Trophoblast cell (in vitro differentiated cells and primary cell): ENCODE measurements around the gene PTPRN2.

ENCODE experiments used
- DNase-seq, 2 donors: peaks; one replicate each; pipeline ENCODE4 v3.0.0-alpha.2; 2016
- H2AFZ ChIP-seq: 2 replicates; pipeline ENCODE4 v1.6.1; 2013; ENCODE audit warnings: low read length, moderate library complexity, mild to moderate bottlenecking; ENCODE audit not compliant: insufficient read depth, poor library complexity
- H2AK5ac ChIP-seq: 2 replicates; pipeline ENCODE4 v1.6.1; 2013; ENCODE audit warnings: mild to moderate bottlenecking, low read length
- H2BK120ac ChIP-seq: 2 replicates; pipeline ENCODE4 v1.6.1; 2013; ENCODE audit warnings: low read length, mild to moderate bottlenecking, moderate library complexity; ENCODE audit not compliant: insufficient read depth, poor library complexity
- H2BK12ac ChIP-seq: 2 replicates; pipeline ENCODE4 v1.6.1; 2013; ENCODE audit warnings: mild to moderate bottlenecking, low read length, moderate library complexity
- H2BK5ac ChIP-seq: 2 replicates; pipeline ENCODE4 v1.6.1; 2013; ENCODE audit warnings: low read length, low read depth, moderate library complexity, mild to moderate bottlenecking; ENCODE audit not compliant: poor library complexity
- H3K14ac ChIP-seq: 2 replicates; pipeline ENCODE4 v1.6.1; 2013; ENCODE audit warnings: mild to moderate bottlenecking, low read length
- H3K18ac ChIP-seq: 2 replicates; pipeline ENCODE4 v1.6.1; 2013; ENCODE audit warnings: mild to moderate bottlenecking, low read length
- H3K23ac ChIP-seq: 2 replicates; pipeline ENCODE4 v1.6.1; 2013; ENCODE audit warnings: low read length
- H3K27ac ChIP-seq: 2 replicates; pipeline ENCODE4 v1.5.1; 2013; ENCODE audit warnings: low read depth, mild to moderate bottlenecking, inconsistent platforms, low read length, moderate library complexity
- H3K27me3 ChIP-seq: 2 replicates; pipeline ENCODE4 v1.6.1; 2013; ENCODE audit warnings: inconsistent platforms, mild to moderate bottlenecking, low read length, moderate library complexity; ENCODE audit not compliant: insufficient read depth
- H3K36me3 ChIP-seq, 2 experiments: 1 replicate in 1 of 2; 2 replicates in 1 of 2; pipeline ENCODE4 v1.6.1; 2013; ENCODE audit warnings: low read length in 2 of 2, mild to moderate bottlenecking in 2 of 2, moderate library complexity in 1 of 2; ENCODE audit not compliant: insufficient read depth in 2 of 2, control insufficient read depth in 1 of 2
- H3K4ac ChIP-seq: 2 replicates; pipeline ENCODE4 v1.6.1; 2013; ENCODE audit warnings: low read depth, mild to moderate bottlenecking, low read length, moderate library complexity
- H3K4me1 ChIP-seq, 2 experiments: 1 replicate in 1 of 2; 2 replicates in 1 of 2; pipeline ENCODE4 v1.6.1; 2013; ENCODE audit warnings: low read length in 2 of 2, mild to moderate bottlenecking in 2 of 2, moderate library complexity in 1 of 2; ENCODE audit not compliant: insufficient read depth in 2 of 2, control insufficient read depth in 1 of 2
- H3K4me2 ChIP-seq: 2 replicates; pipeline ENCODE4 v1.6.1; 2013; ENCODE audit warnings: inconsistent platforms, mild to moderate bottlenecking, low read length, moderate library complexity
- H3K4me3 ChIP-seq: 2 replicates; pipeline ENCODE4 v1.5.1; 2013; ENCODE audit warnings: mild to moderate bottlenecking, low read depth, low read length, inconsistent platforms
- H3K79me1 ChIP-seq: one replicate; pipeline ENCODE4 v1.6.1; 2013; ENCODE audit warnings: low read length
- H3K79me2 ChIP-seq: 2 replicates; pipeline ENCODE4 v1.6.1; 2013; ENCODE audit warnings: low read length, mild to moderate bottlenecking; ENCODE audit not compliant: control insufficient read depth, insufficient read depth, poor library complexity
- H3K9ac ChIP-seq: 2 replicates; pipeline ENCODE4 v1.6.1; 2013; ENCODE audit warnings: mild to moderate bottlenecking, low read length
- H3K9me3 ChIP-seq: 2 replicates; pipeline ENCODE4 v1.6.1; 2013; ENCODE audit warnings: low read depth, mild to moderate bottlenecking, control low read depth, inconsistent platforms, low read length; ENCODE audit not compliant: insufficient read depth
- H4K12ac ChIP-seq: 2 replicates; pipeline ENCODE4 v1.6.1; 2013; ENCODE audit warnings: low read depth, mild to moderate bottlenecking, low read length, moderate library complexity
- H4K8ac ChIP-seq: 2 replicates; pipeline ENCODE4 v1.6.1; 2013; ENCODE audit warnings: low read depth, mild to moderate bottlenecking, low read length, moderate library complexity
- H4K91ac ChIP-seq: one replicate; pipeline ENCODE4 v1.6.1; 2013; ENCODE audit warnings: low read depth, mild to moderate bottlenecking, low read length, moderate library complexity
- WGBS: extraction: QIAGEN DNeasy Blood & Tissue Kit; methylation state at CpG from one replicate; pipeline ENCODE4 v1.1.7; 2013; ENCODE audit warnings: missing lambda C conversion rate; ENCODE audit not compliant: insufficient read length, insufficient coverage; ENCODE audit errors: extremely low coverage; 5-methylcytosine and 5-hydroxymethylcytosine counted together

PTPRN2 gene

DNA sequence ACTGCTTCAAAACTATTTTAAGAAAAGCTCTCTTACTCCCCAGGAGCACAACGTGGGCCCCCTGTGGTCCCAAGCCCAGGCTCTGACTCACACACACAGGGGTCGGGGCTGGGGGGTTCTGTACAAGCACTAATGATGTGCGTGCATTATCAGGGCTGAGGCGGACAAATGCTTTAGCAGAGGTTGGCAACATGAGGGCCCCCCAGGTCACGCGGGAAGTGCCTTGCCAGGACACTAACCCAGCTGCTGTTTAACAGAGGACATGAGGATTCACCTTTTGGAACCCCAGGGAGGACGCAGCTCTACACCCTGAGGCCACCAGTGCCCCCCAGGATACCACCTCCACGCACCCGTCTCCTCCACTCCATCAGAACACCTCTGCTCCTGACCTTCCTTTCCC is 908.0 kb downstream of the PTPRN2 start:
- no peak overlapping the region for H2BK12ac ChIP-seq
- H3K23ac ChIP-seq: no peak overlapping the region
- no peak overlapping the region for H3K4me3 ChIP-seq
- no peaks in the 10 kb centered on the region for H3K79me1 ChIP-seq
- no peak overlapping the region for H3K4ac ChIP-seq
- no peaks in the 10 kb centered on the region for H3K79me2 ChIP-seq
- H3K9me3 ChIP-seq: peaks cover 3% of the 10 kb centered on the region
- no peak overlapping the region for H3K27ac ChIP-seq
- H4K91ac ChIP-seq: no peak overlapping the region
- H3K18ac ChIP-seq: no peak overlapping the region
- no peak overlapping the region for H2BK5ac ChIP-seq
- no CpG with 5 or more reads among the region's 9 CpGs for WGBS
- peaks cover 34% of the 10 kb centered on the region for H3K27me3 ChIP-seq
- no peaks in the 10 kb centered on the region for H3K4me1 ChIP-seq
- H3K36me3 ChIP-seq: no peaks in the 10 kb centered on the region
- H3K14ac ChIP-seq: no peak overlapping the region
- no peak for DNase-seq
- no peak overlapping the region for H2AK5ac ChIP-seq
- H4K12ac ChIP-seq: no peak overlapping the region
- H2AFZ ChIP-seq: no peak overlapping the region
- H3K4me2 ChIP-seq: no peak overlapping the region
- no peak overlapping the region for H2BK120ac ChIP-seq
- no peak overlapping the region for H4K8ac ChIP-seq
- H3K9ac ChIP-seq: no peak overlapping the region

DNA sequence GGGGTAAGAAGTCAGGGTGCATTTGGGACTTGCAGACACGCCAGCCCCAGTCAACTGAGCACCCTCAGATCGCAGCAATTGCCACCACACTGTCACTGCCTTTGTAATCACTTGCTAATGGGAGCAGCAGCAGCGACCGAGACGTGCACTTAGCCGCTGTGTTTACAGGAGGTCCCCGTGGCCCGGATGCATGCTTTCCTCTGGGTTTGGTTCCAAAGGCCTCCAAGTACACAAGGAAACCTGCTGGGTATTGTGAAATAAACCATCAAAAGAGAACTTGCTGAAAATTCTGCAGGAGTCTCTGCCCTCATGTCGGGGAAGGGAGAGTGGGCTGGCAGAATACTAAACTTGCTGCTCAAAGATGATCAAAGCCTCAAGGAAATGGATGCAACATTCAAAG is 909.1 kb downstream of the PTPRN2 start:
- Histone ChIP-seq H3K4me1 (no peaks in the 10 kb centered on the region), H3K9ac (no peak overlapping the region), H3K4me2 (no peak overlapping the region), H2AK5ac (no peak overlapping the region), H3K14ac (no peak overlapping the region), H3K18ac (no peak overlapping the region), H3K79me2 (no peaks in the 10 kb centered on the region), H2BK120ac (no peak overlapping the region), H4K12ac (no peak overlapping the region), H3K9me3 (peaks cover 3% of the 10 kb centered on the region), H3K27me3 (peaks cover 26% of the 10 kb centered on the region), H3K27ac (no peak overlapping the region), H3K36me3 (no peaks in the 10 kb centered on the region), H3K79me1 (no peaks in the 10 kb centered on the region), H2BK12ac (no peak overlapping the region), H3K23ac (no peak overlapping the region), H3K4ac (no peak overlapping the region), H4K8ac (no peak overlapping the region), H2BK5ac (no peak overlapping the region), H3K4me3 (no peak overlapping the region), H4K91ac (no peak overlapping the region), H2AFZ (no peak overlapping the region)
- no CpG with 5 or more reads among the region's 9 CpGs for WGBS
- no peak for DNase-seq

DNA sequence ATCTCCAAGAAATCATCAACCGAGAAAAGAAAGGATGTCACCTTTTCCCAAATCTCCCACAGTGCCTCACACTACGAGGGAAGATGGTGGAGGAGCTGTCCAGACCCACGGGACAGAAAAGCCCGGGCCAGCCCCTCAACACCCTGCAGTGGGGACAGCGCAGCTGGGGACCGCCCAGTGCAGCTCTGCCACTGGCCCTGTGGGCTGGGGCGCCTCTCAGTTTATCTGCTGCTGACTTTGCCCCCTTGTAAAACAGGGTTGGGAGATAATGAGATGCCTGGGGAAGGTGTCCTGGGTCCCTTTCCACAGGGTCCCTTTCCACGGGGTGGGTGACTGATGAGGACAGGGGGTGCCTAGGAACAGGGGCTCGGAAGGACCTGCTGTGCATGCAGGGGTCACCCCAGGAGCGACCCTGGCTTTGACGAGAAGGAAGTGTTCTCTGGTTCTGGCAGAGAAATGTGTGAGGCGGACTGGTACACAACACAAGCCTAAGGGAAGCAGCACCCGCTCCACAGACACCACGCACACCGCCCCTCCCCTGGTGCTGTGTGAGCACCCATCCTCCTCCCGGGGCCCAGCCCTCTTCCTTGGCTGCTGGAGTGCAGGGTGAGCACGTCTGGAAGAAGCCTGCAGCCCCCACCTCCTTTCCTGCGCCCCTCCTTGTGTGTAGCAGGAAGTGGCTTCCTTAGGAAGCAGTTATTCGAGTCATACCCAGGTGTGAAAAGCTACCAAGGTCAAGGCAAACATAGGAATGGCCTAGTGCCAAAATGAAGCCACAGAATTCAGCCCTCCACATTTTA is 911.0 kb downstream of the PTPRN2 start:
- no peaks in the 10 kb centered on the region for H3K9me3 ChIP-seq
- no peak overlapping the region for H3K4ac ChIP-seq
- no peak for DNase-seq
- no peak overlapping the region for H2BK5ac ChIP-seq
- H3K79me2 ChIP-seq: no peaks in the 10 kb centered on the region
- H3K18ac ChIP-seq: no peak overlapping the region
- no peak overlapping the region for H3K9ac ChIP-seq
- no peak overlapping the region for H4K8ac ChIP-seq
- WGBS: no CpG with 5 or more reads among the region's 19 CpGs
- no peak overlapping the region for H2BK120ac ChIP-seq
- H2BK12ac ChIP-seq: no peak overlapping the region
- no peak overlapping the region for H4K12ac ChIP-seq
- no peak overlapping the region for H2AFZ ChIP-seq
- H3K4me1 ChIP-seq: no peaks in the 10 kb centered on the region
- H3K79me1 ChIP-seq: no peaks in the 10 kb centered on the region
- H3K4me3 ChIP-seq: no peak overlapping the region
- no peak overlapping the region for H3K4me2 ChIP-seq
- H3K27me3 ChIP-seq: peaks cover 9% of the 10 kb centered on the region
- H4K91ac ChIP-seq: no peak overlapping the region
- no peak overlapping the region for H2AK5ac ChIP-seq
- no peak overlapping the region for H3K27ac ChIP-seq
- no peaks in the 10 kb centered on the region for H3K36me3 ChIP-seq
- H3K23ac ChIP-seq: no peak overlapping the region
- H3K14ac ChIP-seq: no peak overlapping the region

DNA sequence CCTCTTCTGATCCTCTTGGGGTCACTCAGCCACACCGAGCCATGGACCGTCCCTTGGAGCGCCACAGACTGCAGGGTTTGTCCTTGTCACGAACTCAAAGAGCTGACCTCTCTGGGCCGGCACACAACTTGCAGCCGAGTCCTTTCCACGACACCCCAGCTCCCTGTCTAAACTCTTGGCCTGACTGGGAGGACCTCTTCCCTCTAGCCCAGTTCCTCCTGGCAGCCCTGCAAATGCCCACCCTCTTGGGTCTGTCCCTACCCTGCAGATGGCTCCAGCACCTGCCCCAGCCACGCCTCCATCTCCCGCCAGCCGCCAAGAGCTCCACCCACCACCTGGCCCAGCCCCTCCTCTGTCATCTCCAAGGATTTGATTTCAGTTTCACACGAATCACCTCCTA is 911.6 kb downstream of the PTPRN2 start:
- Histone ChIP-seq H2BK12ac (no peak overlapping the region), H3K14ac (no peak overlapping the region), H3K9me3 (no peaks in the 10 kb centered on the region), H2BK5ac (no peak overlapping the region), H3K4ac (no peak overlapping the region), H3K4me2 (no peak overlapping the region), H2BK120ac (no peak overlapping the region), H3K4me3 (no peak overlapping the region), H3K27me3 (peaks cover 5% of the 10 kb centered on the region), H3K4me1 (no peaks in the 10 kb centered on the region), H3K9ac (no peak overlapping the region), H3K18ac (no peak overlapping the region), H3K27ac (no peak overlapping the region), H4K12ac (no peak overlapping the region), H3K79me2 (no peaks in the 10 kb centered on the region), H2AFZ (no peak overlapping the region), H3K36me3 (no peaks in the 10 kb centered on the region), H4K91ac (no peak overlapping the region), H3K23ac (no peak overlapping the region), H4K8ac (no peak overlapping the region), H3K79me1 (no peaks in the 10 kb centered on the region), H2AK5ac (no peak overlapping the region)
- DNase-seq: no peak
- no CpG with 5 or more reads among the region's 11 CpGs for WGBS
